GM12878 (cell line): ENCODE measurements around the gene ZNF148. TPM values are rescaled to one million over a fixed set of nuclear protein-coding genes. Genes with fewer than 3 reads are reported as not detected.

ENCODE experiments used
- CEBPZ ChIP-seq: fragments of 150-350 bp; IDR thresholded peaks from 2 replicates; pipeline ENCODE4 v1.6.1; 2016; ENCODE audit warnings: low read depth, low read length
- CUX1 ChIP-seq: IDR thresholded peaks from 2 replicates; pipeline ENCODE4 v1.6.1; 2012; ENCODE audit warnings: improper control_type of control experiment, low read depth, low read length; ENCODE audit not compliant: insufficient replicate concordance
- ESRRA ChIP-seq: IDR thresholded peaks from 2 replicates; pipeline ENCODE4 v1.6.1; 2012; ENCODE audit warnings: mild to moderate bottlenecking, low read length, improper control_type of control experiment
- KDM1A ChIP-seq: fragments of 200-600 bp; sonication (generic); IDR thresholded peaks from 2 replicates; pipeline ENCODE4 v1.6.1; 2016; ENCODE audit warnings: borderline replicate concordance
- MLLT1 ChIP-seq: fragments of 450-650 bp; IDR thresholded peaks from 2 replicates; pipeline ENCODE4 v1.6.1; 2016; ENCODE audit warnings: mild to moderate bottlenecking
- STAT1 ChIP-seq: fragments of 450-650 bp; conservative IDR thresholded peaks from 2 replicates; pipeline ENCODE4 v1.6.1; 2014; ENCODE audit warnings: antibody characterized with exemption, mild to moderate bottlenecking
- polyA plus RNA-seq, 11 experiments: library from polyadenylated mRNA; depleted of rRNA in 4 of 11; unstranded in 6 of 11; stranded (reverse) in 5 of 11; fragments of >200 nt; fragmentation: Nextera tagmentation in 4 of 11; fragmentation: Illumina TruSeq in 1 of 11; extraction: Ambion mirVana in 4 of 11; extraction: Trizol in 1 of 11; gene quantifications; 1 replicate in 1 of 11; 2 replicates in 10 of 11; pipeline versions ENCODE4 v1.2.1 to v1.2.3, GENCODE V29; 2011 to 2016; ENCODE audit warnings: inconsistent platforms in 2 of 11, missing spikeins in 2 of 11, low read depth in 1 of 11
- total RNA-seq, 4 experiments: library from RNA; depleted of rRNA in 3 of 4; stranded (reverse); fragments of >200 nt in 3 of 4; fragmentation: Illumina TruSeq in 1 of 4; extraction: Trizol in 1 of 4; gene quantifications; 2 replicates each; pipeline versions ENCODE4 v1.2.1 to v1.2.3, GENCODE V29; 2013 to 2021

Gene ZNF148
- total and polyA plus RNA-seq, 10 of the 15 experiments (the other 5 are each of a cell fraction or from before 2014, with no cell fraction given): 8.6 to 40.4 (median 26.7) TPM

- TF ChIP-seq CEBPZ (no peak), KDM1A (no peak), MLLT1 (no peak), CUX1 (no peak), ESRRA (no peak), STAT1 (no peak)
These were observed 9.0 kb downstream of the ZNF148 start (continued) for GRCh38 chr3:125366132-125366531.
